Lower leg skin (tissue), 4 donors: ENCODE data around the gene STARD10. TPM values are rescaled to one million over a fixed set of nuclear protein-coding genes. Genes with fewer than 3 reads are reported as not detected.

Source experiments
- DNase-seq, 2 donors: peaks; one replicate each; pipeline ENCODE4 v3.0.0-alpha.2; 2019; ENCODE audit warnings: low spot score in 2 of 2
- H3K4me3 ChIP-seq: fragments of 200-600 bp; sonication (generic); 2 replicates; pipeline ENCODE4 v1.5.1; 2017; ENCODE audit warnings: mild to moderate bottlenecking, low read depth; ENCODE audit not compliant: poor library complexity, severe bottlenecking
- POLR2A ChIP-seq, 2 donors: fragments of 450-650 bp; IDR thresholded peaks; one replicate each; pipeline ENCODE4 v1.6.1; 2016 to 2017; ENCODE audit warnings: antibody characterized with exemption in 2 of 2, mild to moderate bottlenecking in 1 of 2, moderate library complexity in 1 of 2
- WGBS, 2 donors: methylation state at CpG; one replicate each; pipeline ENCODE4 v1.1.5; 2018; 5-methylcytosine and 5-hydroxymethylcytosine counted together
- intact Hi-C: fragments of 100-400 bp; cut with DNase I; formaldehyde crosslinking; loops from one replicate; pipeline ENCODE4 v1.15.0; 2023; ENCODE audit warnings: low total_unique reads
- total RNA-seq, 4 donors: library from RNA; depleted of rRNA; stranded (reverse); fragments of >200 nt; gene quantifications; one replicate each; pipeline ENCODE4 v1.1.0, GENCODE V29; 2016
- TF ChIP-seq, protein P1 (sequence below), 3 donors: fragments of 450-650 bp; IDR thresholded peaks; one replicate each; pipeline ENCODE4 v1.5.1; 2016; ENCODE audit warnings: antibody characterized with exemption in 3 of 3, mild to moderate bottlenecking in 3 of 3, moderate library complexity in 2 of 3

Gene STARD10
- total RNA-seq, 4 donors from 2014 or later: 90.3 to 119 (median 110) TPM

DNA sequence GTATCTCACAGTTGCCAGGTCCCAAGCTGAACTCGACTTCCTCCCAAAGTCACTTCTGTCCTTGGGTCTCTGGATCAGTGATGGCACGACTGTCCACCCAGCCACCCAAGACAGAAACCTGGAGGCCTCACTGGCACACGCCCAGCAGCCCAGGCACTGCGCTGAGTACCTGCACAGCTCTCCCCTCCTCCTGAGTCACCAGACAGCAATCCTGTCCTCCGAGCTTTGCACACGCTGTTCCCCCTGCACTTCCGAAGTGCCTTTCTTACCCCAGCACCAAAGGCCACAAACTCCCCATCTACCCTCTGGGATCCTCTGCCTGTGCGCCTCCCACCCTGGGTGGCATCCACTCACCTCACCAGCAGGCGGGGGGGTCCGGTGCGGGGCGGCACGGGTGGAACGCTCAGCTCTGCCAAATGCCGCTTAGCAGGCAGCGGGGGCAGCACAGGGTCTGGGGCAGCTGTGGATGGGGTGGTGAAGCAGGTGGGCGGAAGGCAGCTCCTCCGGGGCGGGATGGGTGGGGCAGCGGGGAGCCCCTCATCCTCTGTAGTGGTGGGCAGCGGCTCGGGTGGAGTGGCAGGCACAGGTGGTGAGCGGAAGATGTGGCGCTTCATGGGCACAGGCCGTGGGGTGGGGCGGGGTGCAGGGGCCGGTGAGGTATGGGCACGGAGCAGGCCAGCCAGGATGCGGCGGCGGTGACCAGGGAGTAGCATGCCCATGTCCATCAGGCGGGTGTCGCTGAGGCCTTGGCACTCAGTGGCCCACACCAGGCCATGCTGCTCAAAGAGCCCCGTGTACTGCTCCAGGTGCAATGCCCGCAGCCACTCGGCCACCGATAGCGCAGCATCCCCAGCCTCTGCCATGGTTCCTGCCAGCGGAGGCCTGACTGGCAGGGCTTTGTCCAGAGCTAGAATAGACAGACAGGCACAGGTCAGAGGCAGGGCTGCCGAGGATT lies 67.3 kb downstream of the STARD10 start:
- DNase-seq: no peak
- intact Hi-C loops: no loop called here
- H3K4me3 ChIP-seq: no peak overlapping the region
- TF ChIP-seq, protein P1, sequence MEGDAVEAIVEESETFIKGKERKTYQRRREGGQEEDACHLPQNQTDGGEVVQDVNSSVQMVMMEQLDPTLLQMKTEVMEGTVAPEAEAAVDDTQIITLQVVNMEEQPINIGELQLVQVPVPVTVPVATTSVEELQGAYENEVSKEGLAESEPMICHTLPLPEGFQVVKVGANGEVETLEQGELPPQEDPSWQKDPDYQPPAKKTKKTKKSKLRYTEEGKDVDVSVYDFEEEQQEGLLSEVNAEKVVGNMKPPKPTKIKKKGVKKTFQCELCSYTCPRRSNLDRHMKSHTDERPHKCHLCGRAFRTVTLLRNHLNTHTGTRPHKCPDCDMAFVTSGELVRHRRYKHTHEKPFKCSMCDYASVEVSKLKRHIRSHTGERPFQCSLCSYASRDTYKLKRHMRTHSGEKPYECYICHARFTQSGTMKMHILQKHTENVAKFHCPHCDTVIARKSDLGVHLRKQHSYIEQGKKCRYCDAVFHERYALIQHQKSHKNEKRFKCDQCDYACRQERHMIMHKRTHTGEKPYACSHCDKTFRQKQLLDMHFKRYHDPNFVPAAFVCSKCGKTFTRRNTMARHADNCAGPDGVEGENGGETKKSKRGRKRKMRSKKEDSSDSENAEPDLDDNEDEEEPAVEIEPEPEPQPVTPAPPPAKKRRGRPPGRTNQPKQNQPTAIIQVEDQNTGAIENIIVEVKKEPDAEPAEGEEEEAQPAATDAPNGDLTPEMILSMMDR (IDR thresholded peaks at IDR 0.05): no peak
- no peak for TF ChIP-seq POLR2A (IDR thresholded peaks at IDR 0.05)
- 88% methylated on average over 35 to 40 of the region's 40 CpGs for WGBS, 2 donors

DNA sequence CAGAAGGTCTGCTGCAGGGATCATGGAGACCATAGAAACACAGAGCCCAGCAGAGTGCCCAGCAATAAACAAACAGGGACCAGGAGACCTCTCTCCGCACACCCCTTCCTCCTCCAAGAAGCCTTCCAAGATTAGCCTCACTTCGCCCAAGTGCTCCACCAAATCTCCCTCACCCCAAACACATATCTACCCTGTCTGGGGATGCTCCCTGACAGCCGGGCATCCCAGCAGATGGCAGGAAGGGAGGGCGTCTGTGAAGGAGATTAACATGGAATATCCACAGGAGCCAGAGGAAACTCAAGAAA lies 68.2 kb downstream of the STARD10 start:
- H3K4me3 ChIP-seq: no peak overlapping the region
- DNase-seq: no peak
- intact Hi-C loops: no loop called here
- no peak for TF ChIP-seq POLR2A (IDR thresholded peaks at IDR 0.05)
- TF ChIP-seq, protein P1 (IDR thresholded peaks at IDR 0.05): no peak
- 87 to 91% methylated on average over 4 of the region's 4 CpGs for WGBS, 2 donors

DNA sequence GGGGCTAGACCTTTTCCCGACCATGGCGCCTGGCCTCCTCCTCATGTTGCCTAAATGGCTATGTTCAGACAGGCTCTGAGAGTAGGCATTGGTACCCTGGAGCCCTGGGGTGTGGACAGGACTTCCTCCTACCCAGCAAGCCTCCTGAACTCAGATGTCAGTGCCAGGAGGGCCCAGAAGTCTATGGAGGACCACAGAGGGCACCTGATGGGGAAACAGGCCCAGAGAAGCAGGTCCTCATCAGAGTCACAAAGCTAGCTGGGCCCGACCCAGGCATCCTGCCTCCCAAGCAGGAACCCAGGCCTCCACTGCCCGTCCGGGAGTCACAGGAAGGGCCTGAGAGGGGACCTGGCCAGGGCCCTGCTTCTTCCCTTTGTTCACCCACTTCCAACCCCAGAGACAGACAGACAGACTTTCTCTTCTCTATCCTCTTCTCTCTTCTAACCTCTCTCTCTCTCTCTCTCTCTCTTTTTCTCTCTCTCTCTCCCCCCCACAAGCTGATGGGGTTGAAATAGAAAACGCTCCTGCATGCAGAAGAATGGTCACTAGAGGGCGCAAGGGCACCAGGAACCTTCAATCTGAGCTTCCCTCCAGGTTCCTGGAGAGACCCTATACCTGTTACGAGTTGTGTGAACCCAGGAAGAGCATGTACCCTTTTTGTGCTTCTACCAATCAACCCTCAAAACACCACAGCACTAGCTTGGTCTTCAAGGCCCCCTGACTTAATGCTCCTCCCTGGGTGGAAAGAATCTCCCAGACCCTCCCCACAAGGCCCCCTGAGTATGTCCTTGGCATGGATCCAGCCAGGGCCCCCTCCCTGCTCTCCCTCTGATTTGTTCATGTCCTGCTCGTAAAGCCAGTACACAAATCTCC lies 68.8 kb downstream of the STARD10 start:
- intact Hi-C loops: no loop called here
- 42 to 46% methylated on average over 9 of the region's 9 CpGs for WGBS, 2 donors
- no peak for TF ChIP-seq POLR2A (IDR thresholded peaks at IDR 0.05)
- TF ChIP-seq, protein P1 (IDR thresholded peaks at IDR 0.05): peak in 1 of 3 donors; percentile 93
- peak in 1 of 2 donors; percentile 65 for DNase-seq
- no peak overlapping the region for H3K4me3 ChIP-seq

DNA sequence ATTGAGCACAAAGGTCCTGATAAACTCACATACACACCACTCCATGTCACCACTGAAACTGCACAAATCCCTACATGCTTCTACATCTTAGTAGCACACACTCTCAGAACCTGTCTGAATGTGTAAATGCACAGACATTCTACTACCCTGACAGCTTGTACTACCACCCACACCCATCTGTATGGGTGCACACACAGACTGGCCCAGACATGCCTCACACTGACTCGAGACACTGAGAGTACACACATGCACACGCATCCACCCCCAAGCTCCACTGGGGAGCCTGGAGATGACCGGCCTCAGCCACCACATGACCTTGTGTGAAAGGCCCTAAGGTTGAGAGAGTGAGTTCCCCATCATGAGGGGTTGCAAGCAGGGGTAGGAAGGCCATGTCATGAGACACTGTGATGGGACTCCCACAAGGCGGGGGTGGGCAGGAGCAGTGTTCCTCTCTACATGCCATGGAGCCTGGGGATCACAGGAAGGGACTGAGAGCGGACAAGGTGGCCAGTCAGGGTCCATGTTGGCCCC lies 69.8 kb downstream of the STARD10 start:
- TF ChIP-seq, protein P1 (IDR thresholded peaks at IDR 0.05): no peak
- TF ChIP-seq POLR2A (IDR thresholded peaks at IDR 0.05): no peak
- no peak for DNase-seq
- H3K4me3 ChIP-seq: no peak overlapping the region
- intact Hi-C loops: no loop called here
- WGBS, 2 donors: 64 to 78% methylated on average over 5 of the region's 5 CpGs

DNA sequence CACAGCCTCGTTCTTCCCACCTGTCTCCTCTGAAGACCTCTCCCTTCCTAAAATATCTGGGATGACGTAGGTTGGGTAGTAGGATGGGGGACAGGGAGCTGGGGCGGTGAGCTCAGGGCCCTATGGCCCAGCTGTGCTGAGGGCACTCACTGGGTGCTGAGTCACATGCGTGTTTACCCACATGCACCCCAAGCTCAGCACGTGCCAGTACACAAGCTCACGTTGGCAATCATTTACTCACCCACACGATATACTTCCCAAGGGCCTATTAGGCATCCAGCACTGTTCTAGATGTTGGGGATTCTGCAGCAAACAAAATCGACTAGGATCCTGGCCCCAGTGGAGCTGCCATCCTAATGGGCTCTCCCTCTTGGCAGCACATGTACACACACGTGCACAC lies 70.3 kb downstream of the STARD10 start:
- no peak for DNase-seq
- 52 to 53% methylated on average over 9 of the region's 9 CpGs for WGBS, 2 donors
- no peak for TF ChIP-seq POLR2A (IDR thresholded peaks at IDR 0.05)
- TF ChIP-seq, protein P1 (IDR thresholded peaks at IDR 0.05): no peak
- no peak overlapping the region for H3K4me3 ChIP-seq
- intact Hi-C loops: no loop called here
